GM21360 (cell line): ENCODE data around the gene URB1.
"Not testable (repeated sequence)": the region's sequence is repeated elsewhere in the genome, so short reads cannot be mapped to it uniquely, and the experiment has no call there.

Experiments
- ATAC-seq: cut with Tn5 transposase; IDR thresholded peaks from one replicate; pipeline ENCODE4 v1.9.1; 2021; ENCODE audit warnings: mild to moderate bottlenecking, moderate library complexity; ENCODE audit not compliant: unreplicated experiment

The URB1 gene

DNA sequence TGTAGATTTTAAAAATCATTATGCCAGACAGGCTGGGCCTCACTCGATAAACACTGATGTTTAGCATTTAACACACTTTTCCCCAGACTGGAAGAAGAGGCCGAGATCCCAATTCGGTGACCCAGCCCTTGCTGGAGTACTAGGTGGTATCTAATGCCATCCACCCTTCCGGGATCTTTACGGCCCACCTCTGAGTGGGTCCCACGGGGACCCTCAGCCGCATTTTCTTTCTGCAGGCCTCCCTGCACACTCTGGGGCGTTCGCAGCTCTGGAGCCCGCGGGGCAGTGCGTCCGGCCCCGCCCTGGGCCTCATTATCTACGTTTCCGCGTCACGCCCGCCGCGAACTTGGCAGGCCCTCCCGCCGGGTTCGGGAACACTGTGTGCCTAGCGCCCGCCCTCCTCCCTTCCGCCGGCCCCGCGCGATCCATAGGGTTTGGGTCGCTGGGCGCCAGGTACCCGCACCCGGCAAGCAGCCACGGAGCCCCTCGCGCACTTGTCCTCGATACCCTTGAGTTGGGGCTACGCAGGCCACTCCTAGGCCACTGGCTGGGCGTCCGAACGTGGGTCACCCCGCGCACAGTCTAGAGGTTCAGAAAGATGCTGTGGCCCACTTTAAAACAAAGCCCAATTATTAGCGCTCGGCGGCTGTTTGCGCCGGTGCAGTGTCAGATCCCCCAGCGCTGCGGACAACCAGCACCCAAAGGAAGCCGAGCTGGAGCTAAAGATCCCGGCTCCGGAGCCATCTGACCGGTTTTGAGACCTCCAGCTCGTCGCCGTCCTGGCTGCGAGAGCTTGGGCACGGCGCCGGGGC is 18.7 kb upstream of the URB1 start:
- no peak for ATAC-seq

DNA sequence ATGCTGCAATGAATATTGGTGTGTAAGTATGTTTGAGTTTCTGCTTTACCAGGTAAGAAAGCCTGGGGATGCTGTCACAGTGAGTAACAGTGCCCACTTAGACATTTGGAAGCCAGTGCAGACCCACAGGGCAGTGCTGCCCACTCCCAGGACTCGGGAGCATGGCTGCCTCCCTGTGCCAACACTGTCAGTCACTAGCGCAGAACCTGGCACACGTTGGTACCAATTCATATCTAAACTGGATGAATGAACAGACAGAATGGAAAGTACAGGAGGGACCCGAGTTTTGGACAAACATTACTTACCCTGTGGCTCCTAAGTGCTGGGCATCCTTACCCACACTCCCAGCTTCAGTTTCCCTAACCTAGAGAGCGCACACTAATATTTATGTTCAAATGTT is 18.1 kb upstream of the URB1 start:
- no peak for ATAC-seq

DNA sequence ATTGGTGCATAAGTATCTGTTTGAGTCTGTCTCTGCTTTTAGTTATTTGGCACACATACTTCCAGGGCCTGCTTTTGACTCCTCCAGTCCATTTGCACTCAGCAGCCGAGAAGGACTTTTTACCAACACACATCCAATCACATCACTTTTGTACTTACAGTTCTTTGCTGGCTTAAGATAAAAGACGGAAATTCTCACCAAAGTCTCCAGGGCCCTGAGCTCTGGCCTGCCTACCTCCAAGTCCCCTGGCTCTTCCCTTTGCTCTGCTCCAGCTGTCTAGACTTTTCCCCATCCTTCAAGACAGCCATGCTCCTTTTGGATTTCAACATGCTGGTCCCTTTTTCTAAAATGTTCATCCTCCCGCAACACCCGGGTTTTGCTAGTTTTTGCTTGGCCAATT is 17.5 kb upstream of the URB1 start:
- ATAC-seq: no peak

DNA sequence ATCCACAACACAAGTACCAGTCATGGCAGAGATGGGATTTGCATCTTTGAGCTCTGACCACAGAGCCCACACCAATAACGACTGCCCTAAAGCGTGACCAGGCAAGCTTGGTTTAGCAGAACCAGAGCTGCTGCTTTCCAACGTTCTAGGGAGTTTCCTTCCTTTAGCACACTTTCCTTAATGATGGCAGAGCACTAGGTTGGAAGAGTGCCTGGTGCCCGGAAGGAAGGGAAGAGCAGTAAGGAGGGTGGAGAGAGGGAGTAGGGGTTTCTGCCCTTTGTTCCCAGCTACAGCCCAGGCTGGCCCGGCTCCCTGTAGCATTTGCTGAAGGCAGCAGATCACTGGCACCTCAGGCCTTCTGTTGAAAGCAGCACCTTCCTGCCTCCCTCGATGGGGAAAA is 13.6 kb upstream of the URB1 start:
- no peak for ATAC-seq

DNA sequence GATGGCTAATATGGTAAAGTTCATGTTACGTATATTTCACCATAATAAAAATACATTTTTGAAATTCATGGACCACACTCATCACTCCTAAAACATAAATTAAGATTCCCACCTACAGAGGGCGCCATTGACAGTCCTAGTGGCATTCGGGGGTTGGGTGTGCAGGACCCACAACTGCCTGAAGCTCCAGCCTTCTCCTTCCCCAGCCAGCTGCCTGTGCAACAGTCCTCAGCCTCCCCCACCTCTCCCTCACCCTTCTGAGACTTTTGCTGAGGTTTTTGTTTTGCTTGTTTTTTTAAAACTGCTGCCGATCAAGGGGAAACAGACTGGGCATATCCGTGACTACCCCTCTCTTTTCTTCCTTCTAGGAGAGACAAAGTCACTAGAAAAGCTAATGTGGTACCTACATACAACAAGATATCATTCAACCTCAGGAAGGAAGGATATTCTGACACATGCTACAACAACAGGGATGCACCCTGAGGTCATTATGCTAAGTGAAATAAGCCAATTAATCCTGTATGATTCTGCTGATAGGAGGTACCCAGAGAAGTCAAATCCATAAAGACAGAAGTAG is 10.5 kb upstream of the URB1 start:
- no peak for ATAC-seq

DNA sequence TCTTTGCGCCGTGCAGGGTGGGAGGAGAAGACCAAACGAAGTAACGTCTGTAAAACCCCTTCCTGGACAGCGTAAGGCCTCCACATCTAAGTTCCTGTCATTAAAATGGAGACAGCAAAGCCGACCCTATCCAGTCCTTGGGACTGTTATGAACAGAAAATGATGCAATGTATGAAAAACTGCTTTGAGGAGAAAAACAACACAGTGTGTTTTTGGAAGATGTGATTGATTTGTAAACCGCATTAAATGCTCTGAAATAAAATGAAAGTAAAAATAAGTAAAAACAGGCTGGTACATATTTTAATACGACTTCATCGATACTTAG is 827 bp upstream of the URB1 start:
- ATAC-seq: no peak

DNA sequence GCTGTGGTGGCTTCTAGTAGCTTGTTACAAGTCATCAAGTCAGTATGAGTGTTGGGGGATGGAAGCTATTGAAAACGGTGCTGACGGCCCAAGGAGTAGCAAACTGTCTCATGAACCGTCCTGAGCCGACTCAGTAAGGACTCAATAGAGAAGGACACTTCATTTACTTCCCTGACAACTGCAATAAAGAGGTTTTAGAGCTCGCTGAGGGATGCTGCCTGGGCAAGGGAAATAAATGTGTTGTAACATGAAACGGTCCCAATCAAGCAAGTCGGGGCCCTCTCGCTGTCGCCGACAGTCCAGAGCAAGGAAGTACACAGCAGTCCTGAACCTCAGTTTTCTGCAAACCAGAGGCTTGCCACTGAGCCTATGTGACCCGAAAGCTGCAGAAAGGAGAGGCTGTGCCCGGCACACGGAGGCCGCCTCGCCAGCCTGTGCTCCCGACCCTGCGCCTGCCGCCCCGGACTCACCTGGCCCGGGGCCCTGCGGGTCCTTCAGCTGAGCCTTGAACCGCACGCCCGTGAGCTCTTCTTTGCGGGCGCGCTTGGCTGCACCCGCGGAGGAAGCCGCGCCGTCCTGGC is 423 bp downstream of the URB1 start:
- ATAC-seq: peak; percentile 24

DNA sequence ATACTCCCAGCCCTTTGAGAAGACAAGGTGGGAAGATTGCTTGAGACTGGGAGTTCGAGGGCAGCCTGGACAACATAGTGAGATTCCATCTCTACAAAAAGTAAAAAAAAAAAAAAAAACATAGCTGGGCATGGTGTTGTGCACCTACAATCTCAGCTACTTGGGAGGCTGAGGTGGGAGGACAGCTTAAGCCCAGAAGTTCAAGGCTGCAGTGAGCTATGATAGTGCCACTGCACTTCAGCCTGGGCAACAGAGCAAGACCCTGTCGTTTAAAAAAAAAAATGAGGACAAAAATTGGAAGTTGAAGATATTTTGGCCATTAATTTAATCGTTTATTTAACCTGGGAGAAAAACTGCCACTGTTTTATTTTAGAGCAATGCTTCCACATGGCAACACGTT is 1.1 kb downstream of the URB1 start:
- no peak for ATAC-seq

DNA sequence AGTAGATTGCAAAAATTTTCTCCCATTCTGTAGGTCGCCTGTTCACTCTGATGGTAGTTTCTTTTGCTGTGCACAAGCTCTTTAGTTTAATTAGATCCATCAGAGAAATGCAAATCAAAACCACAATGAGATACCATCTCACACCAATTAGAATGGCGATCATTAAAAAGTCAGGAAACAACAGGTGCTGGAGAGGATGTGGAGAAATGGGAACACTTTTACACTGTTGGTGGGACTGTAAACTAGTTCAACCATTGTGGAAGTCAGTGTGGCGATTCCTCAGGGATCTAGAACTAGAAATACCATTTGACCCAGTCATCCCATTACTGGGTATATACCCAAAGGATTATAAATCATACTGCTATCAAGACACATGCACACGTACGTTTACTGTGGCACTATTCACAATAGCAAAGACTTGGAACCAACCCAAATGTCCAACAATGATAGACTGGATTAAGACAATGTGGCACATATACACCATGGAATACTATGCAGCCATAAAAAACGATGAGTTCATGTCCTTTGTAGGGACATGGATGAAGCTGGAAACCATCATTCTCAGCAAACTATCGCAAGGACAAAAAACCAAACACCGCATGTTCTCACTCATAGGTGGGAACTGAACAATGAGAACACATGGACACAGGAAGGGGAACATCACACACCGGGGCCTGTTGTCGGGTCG is 2.1 kb downstream of the URB1 start:
- not testable (repeated sequence) for ATAC-seq

DNA sequence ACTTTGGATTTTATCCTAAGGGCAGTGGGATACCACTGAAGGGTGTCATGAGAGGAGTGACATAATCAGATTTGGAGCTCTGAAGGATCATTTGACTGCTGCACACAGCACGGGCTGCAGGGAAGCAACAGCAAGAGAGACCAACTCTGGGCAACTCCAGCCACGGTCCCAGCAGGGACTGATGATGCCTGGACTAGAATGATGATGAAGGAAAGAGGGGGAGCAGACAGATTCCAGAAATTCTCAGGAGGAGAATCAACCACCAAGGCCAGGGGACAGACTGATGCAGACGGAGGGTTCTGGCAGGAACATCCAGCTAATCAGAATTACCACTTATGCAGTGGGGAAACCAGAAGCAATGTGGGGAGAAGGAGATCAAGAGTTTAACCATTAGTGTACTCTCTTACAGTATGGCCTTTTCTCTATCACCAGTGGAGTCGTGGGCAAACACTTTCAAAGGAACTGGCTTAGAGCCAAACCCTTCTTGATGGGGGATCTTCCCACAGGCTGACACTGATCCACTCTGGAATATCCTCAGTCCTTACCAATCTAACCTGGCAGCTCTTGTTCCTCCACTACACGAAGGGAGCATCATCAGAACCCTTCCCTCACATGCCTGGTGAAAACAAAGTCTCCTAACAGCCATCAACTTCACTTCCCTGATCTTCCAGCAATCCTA is 3.3 kb downstream of the URB1 start:
- no peak for ATAC-seq

DNA sequence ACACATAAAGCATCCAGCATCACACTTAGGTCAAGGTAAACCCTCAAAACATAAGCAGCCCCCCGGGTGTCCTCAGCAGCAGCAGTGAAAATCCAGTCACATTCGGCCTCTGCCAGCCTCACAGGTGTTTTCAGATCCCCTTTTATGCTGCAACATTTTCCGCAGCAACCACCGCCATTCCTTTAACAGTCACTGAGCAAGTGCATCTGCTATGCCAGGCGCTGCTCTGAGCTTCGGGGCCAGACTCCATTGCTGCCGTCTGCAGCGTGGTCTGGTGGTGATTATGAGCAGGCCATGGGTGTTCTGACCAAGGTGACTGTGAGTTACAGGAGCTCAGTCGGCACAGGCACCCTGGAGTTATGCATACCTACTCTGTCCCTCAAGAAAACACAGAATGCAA is 4.5 kb downstream of the URB1 start:
- ATAC-seq: no peak

DNA sequence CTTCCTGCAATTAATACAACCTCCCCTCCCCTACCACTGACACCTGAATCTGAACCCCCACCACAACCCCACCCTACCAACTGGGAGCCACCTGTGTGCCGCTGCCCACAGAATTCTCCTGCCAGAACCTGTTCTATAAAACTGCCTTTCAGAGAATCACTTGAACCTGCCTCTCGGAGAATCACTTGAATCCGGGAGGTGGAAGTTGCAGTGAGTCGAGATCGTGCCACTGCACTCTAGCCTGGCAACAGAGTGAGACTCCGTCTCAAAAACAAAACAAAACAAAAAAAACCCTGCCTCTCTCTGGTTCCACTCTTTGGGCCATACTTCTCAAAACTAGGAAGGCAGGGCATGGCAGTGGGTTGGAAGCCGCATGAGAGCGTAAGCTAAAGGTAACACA is 5.7 kb downstream of the URB1 start:
- ATAC-seq: no peak

DNA sequence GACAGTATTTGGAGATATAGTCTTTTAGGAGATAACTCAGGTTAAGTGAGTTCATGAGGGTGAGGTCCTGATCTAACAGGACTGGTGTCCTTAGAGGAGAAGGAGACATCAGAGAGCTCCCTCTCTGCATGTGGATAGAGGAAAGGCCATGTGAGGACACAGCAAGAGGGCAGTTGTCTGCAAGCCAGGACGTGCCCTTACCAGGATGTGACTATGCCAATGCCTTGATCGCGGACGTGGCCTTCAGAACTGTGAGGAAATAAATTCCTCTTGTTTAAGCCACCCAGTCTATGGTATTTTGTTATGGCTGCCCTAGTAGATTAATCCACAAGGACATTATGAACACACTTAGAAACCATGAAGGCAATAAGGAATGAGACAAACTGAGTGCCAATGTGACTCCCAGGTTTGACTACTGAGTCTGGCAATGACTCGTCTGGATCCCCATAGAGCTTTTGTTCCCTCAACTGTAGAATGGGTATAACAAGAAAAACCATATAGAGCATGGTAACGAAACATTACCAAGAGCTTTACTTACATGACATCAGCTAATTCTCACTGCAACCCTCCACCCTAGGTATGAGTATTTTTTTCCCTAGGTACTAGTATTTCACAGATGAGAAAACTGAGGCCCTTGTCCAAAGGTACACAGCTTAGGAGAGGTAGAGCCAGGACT is 6.5 kb downstream of the URB1 start:
- no peak for ATAC-seq

DNA sequence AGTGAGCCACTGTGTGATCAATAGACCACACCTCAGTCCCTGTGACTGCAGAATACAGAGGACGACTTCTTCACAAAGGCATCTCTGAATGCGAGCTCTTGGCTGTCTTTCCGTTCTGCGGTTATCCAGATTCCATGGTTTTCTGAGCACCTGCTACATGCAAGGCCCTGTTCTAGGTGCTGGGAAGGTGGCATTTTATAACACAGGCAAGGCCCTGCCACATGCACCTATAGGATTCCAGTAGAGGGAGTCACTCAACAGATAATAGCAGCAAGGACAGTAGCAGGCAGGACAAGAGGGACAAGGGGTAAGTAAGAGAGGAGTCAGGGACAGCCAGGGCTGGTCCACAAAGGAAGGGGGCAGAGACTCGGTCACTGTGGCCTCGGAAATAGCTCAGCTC is 9.0 kb downstream of the URB1 start:
- ATAC-seq: no peak

DNA sequence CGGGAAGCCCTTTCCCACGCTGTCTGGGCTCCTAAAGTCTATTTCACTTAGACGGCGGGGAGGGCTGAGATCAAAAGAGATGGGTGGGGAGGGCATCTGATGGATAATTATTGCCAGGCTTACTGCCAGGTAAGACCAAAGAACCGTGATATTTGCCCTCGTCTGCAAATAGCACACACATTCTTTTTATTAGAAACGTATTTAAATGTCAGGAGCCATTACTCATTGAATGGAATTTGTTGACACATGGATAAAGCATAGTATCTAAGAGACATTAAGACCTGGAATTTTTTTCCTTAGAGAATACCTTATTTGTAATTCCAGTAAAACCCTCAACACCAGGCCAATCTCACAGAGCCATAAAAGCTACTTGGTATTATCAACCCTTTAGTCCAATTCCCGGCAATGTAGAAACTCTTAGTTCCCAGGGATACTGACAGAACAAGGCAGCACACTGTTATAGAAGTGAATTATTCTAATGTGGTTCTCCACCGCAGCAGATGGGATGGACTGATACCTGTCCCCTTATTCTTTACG is 10.6 kb downstream of the URB1 start:
- ATAC-seq: no peak

DNA sequence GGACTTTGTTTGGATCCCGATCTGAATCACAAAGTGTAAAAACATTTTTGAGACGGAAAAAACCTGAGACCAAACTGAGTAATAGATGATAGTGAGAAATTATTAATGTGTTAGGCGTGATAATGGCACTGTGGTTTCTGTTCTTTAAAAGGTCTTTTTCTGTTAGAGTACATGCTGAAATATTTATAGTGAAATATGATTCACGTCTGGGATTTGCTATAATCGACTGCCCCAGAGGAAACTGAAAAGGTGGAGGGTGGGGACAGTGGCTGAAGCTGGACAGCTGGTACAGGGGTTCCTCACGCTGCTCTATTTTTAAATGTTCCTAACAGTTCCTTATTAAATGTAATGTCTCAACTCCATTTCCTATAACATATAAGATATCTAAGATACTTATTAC is 11.2 kb downstream of the URB1 start:
- no peak for ATAC-seq

DNA sequence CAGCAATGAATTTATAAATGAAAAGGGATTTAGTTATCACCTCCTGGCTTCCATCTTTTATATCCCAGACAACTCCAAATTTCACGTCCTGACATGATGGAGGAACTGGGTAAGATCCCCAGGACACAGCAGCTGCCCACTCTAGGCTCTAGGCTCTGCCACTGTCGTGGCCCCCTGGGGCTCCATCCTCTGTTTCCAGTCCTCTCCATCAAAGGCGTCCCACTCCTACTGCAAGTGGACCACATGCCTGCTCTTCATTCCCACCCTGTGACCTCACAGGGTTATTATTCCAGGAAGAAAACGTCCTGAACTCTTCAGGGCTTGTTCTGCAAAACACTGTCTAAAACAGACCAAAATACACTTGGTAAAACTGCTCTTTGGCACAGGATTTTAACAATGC is 11.9 kb downstream of the URB1 start:
- ATAC-seq: no peak

DNA sequence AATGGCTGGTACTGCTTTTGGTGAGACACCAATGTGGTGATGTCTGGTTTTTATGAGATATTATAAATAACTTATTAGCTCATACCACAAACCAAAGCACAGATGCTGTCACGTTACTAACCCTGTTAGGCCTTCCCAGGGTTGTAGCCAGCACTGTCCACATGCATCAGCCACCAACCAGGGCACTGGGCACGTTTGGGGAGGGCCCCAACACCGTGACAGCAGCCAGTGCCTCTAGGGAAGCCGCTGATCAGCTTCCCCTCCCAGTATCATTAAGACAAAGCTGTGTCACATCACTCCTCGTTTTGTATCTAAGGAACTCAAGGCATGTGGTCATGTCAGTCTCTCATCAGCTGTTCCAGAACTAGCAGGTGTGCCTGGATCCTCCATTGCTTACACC is 13.9 kb downstream of the URB1 start:
- no peak for ATAC-seq

DNA sequence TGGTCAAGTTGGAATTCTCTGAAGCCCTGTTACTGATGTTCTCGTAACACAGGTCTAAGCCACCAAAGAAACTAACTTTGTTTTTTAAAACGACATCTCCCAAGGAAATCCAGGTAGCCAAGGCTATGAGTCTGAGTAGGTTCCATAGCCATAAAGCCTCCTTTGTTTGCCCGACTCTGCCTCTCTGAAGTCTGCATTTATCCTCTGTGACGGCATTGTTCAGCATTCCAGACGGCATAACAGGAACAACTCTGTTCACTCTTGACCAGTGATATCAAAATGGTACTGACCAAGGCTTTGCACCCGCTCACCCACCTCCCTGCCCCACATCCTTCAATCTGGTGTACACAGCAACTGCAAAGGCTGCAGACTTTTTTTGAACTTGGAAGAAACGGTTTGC is 14.8 kb downstream of the URB1 start:
- ATAC-seq: no peak

DNA sequence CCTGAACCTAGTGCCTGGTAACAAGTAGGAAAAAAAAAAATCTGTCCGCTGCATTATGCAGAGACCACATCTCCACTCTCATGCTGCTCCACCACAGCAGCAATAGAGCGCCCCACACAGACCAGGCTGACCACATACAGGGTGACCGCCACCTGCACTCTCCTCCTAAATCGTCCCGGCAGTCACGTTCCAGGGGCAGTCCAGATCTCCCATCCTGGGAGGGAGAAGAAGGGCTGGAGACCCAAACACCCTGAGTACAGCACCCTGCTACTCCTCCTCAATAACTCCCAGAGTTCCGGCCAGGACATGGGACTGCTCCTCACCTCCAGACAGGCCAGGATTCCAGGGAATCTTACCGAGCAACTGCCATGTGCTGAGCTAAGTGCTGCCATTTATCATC is 15.3 kb downstream of the URB1 start:
- ATAC-seq: no peak

DNA sequence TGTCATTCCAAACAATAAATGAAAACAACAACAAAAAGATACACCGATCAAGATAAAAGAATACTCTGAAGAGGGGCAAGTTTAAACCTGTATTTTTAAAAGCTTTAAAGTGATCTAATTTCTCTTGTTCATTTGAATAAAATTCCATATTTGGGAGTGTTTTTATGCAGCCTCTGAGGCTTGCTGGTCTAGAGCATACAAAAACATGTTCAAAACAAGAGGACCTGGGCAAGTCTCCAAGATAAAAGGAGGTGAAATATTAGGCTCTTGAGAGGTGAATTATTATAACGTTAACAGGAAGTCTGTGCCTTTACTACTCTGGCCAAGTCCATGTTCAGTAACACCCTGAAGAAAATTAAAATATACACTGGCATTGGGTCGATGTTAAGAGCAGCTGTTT is 20.1 kb downstream of the URB1 start:
- ATAC-seq: no peak
